Peyer's patch (tissue), 4 donors: Measurements from ENCODE around the gene GPR78. TPM values are rescaled to one million over a fixed set of nuclear protein-coding genes. Genes with fewer than 3 reads are reported as not detected.
A peak's percentile ranks its signal among the peaks of the same experiment; 100 is the strongest.

Source experiments
- DNase-seq, 3 donors: peaks; one replicate each; pipeline ENCODE4 v3.0.0-alpha.2; 2017 to 2019
- H3K27ac ChIP-seq, 4 donors: fragments of 200-600 bp; sonication (generic); one replicate each; pipeline ENCODE4 v1.5.1; 2016 to 2019
- H3K27me3 ChIP-seq, 2 donors: fragments of 200-600 bp; sonication (generic); one replicate each; pipeline ENCODE4 v1.5.1; 2019
- H3K36me3 ChIP-seq, 3 donors: fragments of 200-600 bp; sonication (generic); one replicate each; pipeline ENCODE4 v1.5.1; 2016 to 2019
- H3K4me1 ChIP-seq, 4 donors: fragments of 200-600 bp; sonication (generic); one replicate each; pipeline ENCODE4 v1.5.1; 2016 to 2019
- H3K4me3 ChIP-seq, 4 donors: fragments of 200-600 bp; sonication (generic); 1 replicate in 3 of 4; 2 replicates in 1 of 4; pipeline ENCODE4 v1.5.1; 2016 to 2019; ENCODE audit warnings: mild to moderate bottlenecking in 1 of 4
- H3K9me3 ChIP-seq, 4 donors: fragments of 200-600 bp; sonication (generic); one replicate each; pipeline ENCODE4 v1.5.1; 2016 to 2019; ENCODE audit warnings: mild to moderate bottlenecking in 1 of 4
- CTCF ChIP-seq, 6 experiments: fragments of 450-650 bp in 4 of 6; fragments of 200-600 bp in 2 of 6; sonication (generic) in 1 of 6; IDR thresholded peaks; one replicate each; pipeline ENCODE4 v1.5.1; 2017 to 2019; ENCODE audit warnings: antibody characterized with exemption in 6 of 6, mild to moderate bottlenecking in 3 of 6, moderate library complexity in 1 of 6
- POLR2A ChIP-seq, 2 donors: fragments of 450-650 bp; IDR thresholded peaks; one replicate each; pipeline ENCODE4 v1.5.1; 2017; ENCODE audit warnings: antibody characterized with exemption in 2 of 2, mild to moderate bottlenecking in 2 of 2, moderate library complexity in 2 of 2
- total RNA-seq, 4 donors: library from RNA; depleted of rRNA; stranded (reverse); fragments of >200 nt; gene quantifications; one replicate each; pipeline ENCODE4 v1.1.0, GENCODE V29; 2016

The GPR78 gene
- total RNA-seq, 4 donors from 2014 or later: not detected

- Histone ChIP-seq H3K4me1 (peaks cover 0 to 11% (median 0%) of the 10 kb centered on the region in 4 donors), H3K27me3 (no peaks in the 10 kb centered on the region), H3K4me3 (no peak overlapping the region), H3K36me3 (no peaks in the 10 kb centered on the region), H3K9me3 (peaks cover 0 to 3% (median 0%) of the 10 kb centered on the region in 4 donors), H3K27ac (no peak overlapping the region)
- TF ChIP-seq CTCF (IDR thresholded peaks at IDR 0.05) (no peak), POLR2A (IDR thresholded peaks at IDR 0.05) (no peak)
- peak in 1 of 3 donors; percentile 21 for DNase-seq
Measured at GRCh38 chr4:8540072-8540471, 40.1 kb upstream of the GPR78 start.

GRCh38 chr4:8540586-8540985 lies 39.6 kb upstream of the GPR78 start:
- no peak overlapping the region for H3K27ac ChIP-seq
- peak in 1 of 3 donors; percentile 33 for DNase-seq
- H3K9me3 ChIP-seq: peaks cover 0 to 3% (median 0%) of the 10 kb centered on the region in 4 donors
- no peaks in the 10 kb centered on the region for H3K36me3 ChIP-seq
- H3K4me1 ChIP-seq: peaks cover 0 to 11% (median 0%) of the 10 kb centered on the region in 4 donors
- TF ChIP-seq POLR2A (IDR thresholded peaks at IDR 0.05): no peak
- TF ChIP-seq CTCF (IDR thresholded peaks at IDR 0.05): no peak
- no peaks in the 10 kb centered on the region for H3K27me3 ChIP-seq
- H3K4me3 ChIP-seq: no peak overlapping the region

GRCh38 chr4:8540991-8541390 lies 39.2 kb upstream of the GPR78 start:
- Histone ChIP-seq H3K27ac (no peak overlapping the region), H3K4me3 (no peak overlapping the region), H3K27me3 (no peaks in the 10 kb centered on the region), H3K9me3 (peaks cover 0 to 1% (median 0%) of the 10 kb centered on the region in 4 donors), H3K36me3 (no peaks in the 10 kb centered on the region), H3K4me1 (peaks cover 0 to 11% (median 0%) of the 10 kb centered on the region in 4 donors)
- peak in 1 of 3 donors; percentile 34 for DNase-seq
- TF ChIP-seq POLR2A (IDR thresholded peaks at IDR 0.05): no peak
- no peak for TF ChIP-seq CTCF (IDR thresholded peaks at IDR 0.05)

GRCh38 chr4:8541981-8542715 lies 38.0 kb upstream of the GPR78 start:
- DNase-seq: no peak
- H3K27me3 ChIP-seq: no peaks in the 10 kb centered on the region
- H3K36me3 ChIP-seq: no peaks in the 10 kb centered on the region
- peaks cover 0 to 7% (median 0%) of the 10 kb centered on the region in 4 donors for H3K4me1 ChIP-seq
- no peaks in the 10 kb centered on the region for H3K9me3 ChIP-seq
- no peak overlapping the region for H3K27ac ChIP-seq
- TF ChIP-seq POLR2A (IDR thresholded peaks at IDR 0.05) (no peak), CTCF (IDR thresholded peaks at IDR 0.05) (no peak)
- H3K4me3 ChIP-seq: no peak overlapping the region

- DNase-seq: no peak
- no peak overlapping the region for H3K4me3 ChIP-seq
- H3K36me3 ChIP-seq: no peaks in the 10 kb centered on the region
- TF ChIP-seq POLR2A (IDR thresholded peaks at IDR 0.05) (no peak), CTCF (IDR thresholded peaks at IDR 0.05) (no peak)
- no peaks in the 10 kb centered on the region for H3K9me3 ChIP-seq
- H3K4me1 ChIP-seq: no peaks in the 10 kb centered on the region
- no peaks in the 10 kb centered on the region for H3K27me3 ChIP-seq
- H3K27ac ChIP-seq: no peak overlapping the region
Measured at GRCh38 chr4:8542776-8543525, 37.2 kb upstream of the GPR78 start.
